Embryonic facial prominence (tissue), 1 donor: ENCODE measurements around the gene ARHGAP44.
A peak's percentile ranks its signal among the peaks of the same experiment; 100 is the strongest.

Source experiments
- DNase-seq: peaks from one replicate; pipeline ENCODE4 v3.0.0-alpha.2; 2016; ENCODE audit errors: extremely low spot score

ARHGAP44 gene

DNA sequence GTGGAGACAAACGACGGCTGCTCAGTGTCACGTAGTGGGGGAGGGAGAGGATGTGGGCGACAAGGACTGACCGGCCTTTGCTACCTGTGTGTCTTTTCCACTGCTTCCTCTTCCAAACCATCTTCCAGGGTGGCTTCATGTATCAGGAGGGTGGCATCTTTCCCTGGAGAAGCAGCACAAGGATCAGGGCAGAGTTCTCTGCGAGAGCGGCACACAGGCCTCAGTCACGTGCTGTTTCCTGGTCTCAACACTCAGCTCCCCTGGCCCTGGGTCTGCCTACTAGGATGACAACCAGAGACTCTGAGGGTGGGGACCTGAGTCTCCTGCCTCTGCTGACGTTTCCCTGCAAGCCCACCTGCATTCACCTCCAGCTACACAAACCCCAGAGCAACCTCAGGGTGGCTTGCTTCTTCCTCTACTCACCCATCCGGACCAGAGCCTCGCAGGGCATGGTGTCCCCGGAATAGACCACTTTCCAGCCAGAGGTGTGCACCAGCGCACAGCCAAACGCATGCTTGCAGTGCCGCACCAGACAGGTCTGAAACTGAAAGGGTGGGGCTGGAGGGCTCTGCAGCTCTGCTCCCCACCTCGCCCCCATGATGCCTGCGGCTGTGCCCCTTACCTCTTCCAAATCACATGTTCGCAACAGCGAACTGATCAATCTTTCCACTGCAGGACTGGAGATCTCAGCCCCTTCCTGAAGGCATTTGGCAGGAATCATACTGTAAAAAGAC lies 205.2 kb downstream of the ARHGAP44 start:
- DNase-seq: no peak

DNA sequence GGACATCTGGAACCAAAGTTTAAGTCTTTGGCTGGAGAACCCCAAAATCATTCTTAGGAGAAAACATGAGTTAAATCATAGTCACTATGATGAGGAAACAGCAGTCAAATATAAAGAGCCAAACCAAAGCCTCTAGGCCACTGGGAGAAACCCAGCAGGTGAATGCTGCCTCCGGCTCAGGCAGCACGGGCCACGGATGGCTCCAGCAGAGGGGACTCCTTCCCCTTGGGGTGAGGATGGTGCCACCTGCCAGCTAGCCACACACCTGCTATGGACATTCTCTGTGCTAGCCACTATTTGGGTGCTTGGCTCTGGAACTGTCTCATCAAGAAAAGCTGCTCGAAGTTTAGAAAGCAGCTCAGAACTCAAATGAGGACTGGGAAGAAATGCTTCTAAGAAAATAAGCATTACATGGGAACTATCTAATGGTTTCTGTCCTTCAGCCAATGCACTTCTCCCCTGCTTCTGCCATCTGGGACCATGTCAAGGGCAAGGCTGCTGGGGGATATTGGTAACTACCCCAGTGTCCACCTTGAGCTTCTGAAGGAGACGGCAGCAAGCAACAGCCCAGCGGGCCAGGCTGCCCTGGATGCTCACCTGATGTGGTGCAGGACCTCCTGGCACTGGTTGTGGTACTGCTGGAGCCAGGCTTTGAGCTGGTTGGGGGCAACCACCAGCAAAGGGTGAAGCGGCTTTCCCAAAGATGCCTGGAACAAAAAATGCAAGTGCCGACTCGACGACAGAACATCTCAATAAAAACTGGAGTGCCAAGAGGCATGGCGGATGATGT lies 206.0 kb downstream of the ARHGAP44 start:
- no peak for DNase-seq

DNA sequence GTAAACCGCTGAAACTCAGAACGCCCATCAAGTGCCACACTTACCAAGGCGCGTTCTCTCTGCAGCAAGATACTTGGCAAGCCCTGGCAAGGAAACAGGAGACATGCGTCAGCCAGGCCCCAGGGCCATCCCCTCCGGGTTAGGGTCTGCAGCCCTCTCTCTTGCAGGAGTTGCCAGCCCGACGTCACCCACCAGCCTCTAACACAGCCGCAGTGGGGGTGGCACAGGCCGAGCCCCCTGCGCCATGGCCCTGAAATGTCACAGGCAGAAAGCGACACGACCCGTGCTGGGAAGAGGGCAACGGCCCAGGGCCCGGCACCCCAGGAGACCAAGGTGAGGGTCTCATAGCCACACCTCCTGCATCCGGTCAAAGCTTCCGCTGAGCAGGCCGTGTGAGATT lies 206.6 kb downstream of the ARHGAP44 start:
- no peak for DNase-seq

DNA sequence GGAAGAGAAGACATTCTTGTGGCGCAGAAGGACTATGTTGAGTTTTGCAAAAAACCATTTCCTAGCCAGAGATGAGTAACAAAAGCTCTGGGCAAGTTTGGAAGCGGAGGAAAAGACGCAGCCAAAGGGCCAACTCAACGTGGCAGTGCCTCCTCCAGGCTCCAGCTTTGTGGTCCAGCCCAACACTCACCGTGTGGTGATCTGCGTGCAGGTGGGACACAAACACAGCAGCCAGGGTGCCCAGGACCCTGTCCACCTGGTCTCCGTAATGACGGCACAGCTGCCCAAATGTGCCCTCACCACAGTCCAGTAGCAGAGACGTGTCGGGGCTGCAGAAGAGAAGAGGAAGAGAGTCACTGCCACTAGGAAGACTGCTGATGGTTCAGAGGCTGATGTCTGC lies 207.1 kb downstream of the ARHGAP44 start:
- DNase-seq: no peak

DNA sequence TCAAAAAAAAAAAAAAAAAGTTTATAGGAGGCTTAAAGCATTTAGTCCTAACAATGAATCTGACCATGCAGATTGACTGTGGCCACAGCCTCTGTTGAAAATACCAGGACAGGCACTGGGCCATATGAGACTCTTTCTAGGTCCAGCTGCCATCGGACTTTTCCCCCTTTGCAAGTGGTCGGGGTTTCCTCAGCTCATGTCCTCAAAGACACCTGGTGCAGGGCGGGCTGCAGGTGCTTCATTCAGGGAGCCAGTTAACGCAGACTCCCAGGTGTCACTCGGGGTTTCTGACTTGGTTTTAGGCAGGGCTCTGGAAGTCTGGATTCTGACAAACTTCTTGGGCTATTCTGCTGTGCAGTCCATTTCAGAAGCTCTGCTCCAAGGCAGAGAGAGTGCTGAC lies 207.6 kb downstream of the ARHGAP44 start:
- no peak for DNase-seq

DNA sequence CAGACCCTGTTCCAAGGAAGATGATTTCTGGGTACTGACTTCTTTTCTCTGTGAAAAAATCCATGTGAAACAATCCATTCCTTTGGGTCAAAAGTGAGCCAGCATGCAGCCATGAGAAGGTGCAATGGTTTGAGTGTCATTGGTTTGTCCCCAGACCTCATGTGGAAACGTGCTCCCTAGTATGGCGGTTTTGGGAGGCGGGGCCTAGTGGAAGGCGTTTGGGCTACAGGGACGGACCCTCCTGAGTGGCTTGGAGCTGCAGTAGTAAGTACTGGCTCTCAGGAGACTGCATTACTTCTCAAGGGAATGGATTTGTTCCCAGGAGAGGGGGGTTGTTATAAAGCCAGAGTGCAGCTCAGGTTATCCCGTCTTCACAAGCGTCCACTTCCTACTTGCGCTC lies 209.2 kb downstream of the ARHGAP44 start:
- DNase-seq: no peak

DNA sequence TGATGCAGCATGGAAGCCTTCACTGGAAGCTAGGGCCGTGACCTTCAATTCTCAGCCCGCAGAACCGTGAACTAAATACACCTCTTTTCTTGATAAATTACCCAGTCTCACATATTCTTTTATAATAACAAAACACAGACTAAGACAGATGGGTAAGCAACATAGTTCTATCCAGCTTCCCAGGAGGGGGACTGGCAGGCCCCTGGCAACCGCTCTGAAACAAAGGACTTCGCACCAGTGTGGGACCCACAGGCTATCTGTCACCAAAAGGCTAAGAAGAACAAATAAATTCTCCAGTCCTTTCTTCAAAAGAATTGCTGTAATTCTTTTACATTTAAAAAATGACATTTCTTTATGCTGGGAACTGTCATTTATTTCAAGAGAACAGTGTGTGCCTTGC lies 209.6 kb downstream of the ARHGAP44 start:
- DNase-seq: no peak

DNA sequence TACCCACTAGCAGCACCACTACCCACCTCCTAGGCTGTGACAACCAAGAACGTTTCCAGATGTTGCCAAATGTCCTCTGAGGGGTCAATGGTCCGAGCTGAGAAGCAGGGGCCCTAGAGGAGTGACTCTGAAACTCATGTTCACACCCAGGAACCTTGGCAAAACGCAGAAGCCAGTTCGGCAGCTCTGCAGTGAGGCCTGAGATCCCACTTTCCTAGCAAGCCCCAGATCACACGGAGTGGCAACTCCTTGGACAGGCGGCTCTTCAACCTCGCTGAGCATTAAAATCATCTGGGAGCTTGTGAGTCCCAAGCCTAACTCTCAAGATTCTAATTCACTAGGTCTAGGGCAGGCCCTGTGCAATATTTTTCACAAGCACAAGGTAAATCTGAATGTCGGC lies 211.3 kb downstream of the ARHGAP44 start:
- no peak for DNase-seq

DNA sequence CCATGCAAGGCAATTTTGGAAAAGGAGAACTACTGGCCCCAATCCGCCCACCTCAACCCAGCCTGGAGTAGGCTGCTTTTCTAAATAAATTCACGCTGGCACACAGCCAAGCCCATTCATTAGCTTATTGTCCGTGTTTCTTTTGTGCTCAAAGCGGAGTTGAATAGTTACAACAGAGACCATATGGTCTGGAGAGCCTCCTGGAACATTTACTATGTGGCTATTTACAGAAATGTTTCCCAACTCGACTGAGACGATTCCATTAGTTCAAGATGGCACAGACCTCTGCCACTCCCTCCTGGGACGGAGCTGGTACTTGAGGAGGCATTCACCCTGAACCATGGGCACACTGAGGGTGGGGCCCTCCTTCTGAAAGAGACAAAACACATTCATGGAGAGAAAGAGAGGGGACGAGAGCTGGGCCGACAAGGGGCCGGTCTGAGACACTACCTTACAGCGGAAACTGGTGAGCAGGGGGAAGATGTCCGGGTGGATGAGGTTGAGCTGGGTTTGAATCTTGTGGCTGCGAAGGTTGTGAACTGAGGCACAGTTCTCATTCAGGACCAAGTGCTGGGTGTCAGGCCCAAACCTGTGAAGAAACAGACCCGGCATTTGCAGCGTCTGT lies 212.8 kb downstream of the ARHGAP44 start:
- DNase-seq: no peak

DNA sequence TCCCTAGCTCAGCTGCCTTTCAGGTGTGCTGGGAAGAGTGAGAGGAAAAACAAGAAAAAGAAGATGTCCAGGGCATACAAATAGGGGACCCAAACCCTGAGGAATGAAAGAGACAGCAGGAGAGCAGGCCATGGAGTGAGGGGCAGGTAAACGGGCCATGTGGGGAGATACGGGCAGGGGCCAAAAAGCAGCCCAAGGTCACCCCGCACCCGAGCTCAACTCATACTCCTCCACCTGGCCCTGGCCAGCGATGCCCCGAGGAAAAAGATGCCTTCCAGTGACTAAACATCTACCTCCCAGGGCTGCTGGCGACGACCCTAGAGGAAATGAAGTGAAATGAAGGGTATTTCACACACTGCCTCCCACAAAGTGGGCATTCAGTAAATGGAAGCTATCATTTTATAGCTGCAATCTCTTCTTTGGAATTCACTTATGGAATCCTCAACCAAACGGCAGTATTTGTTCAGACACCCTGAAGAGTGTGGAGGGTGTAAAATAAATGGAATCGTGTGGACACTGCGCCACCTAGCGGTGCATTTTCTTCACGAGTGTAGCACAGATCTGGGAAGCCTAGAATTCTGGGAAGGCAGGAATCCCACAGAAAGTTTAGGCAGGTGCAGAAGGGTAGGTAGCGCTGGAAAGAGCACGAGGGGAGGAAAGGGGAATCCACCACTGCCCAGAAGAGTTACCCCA lies 213.6 kb downstream of the ARHGAP44 start:
- peak; percentile 39 for DNase-seq

DNA sequence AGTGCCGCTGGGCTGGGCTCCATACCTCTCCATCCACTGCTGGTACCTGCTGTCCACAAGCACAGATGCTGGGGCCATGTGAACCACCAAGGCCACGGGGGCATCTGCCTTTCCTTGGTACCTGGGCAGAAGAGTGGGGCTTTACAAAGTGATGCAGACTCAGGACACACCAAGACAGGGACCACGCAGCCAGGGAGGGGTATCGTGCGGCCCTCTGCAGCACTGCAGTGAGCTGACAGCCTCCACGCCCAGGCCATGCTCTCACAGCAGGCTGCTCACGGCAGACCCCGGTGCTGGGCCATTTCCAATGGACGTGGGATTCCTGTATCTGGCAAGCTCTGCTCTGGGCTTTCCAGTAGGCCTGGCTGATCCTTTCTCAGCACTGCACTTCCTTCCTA lies 214.2 kb downstream of the ARHGAP44 start:
- no peak for DNase-seq

DNA sequence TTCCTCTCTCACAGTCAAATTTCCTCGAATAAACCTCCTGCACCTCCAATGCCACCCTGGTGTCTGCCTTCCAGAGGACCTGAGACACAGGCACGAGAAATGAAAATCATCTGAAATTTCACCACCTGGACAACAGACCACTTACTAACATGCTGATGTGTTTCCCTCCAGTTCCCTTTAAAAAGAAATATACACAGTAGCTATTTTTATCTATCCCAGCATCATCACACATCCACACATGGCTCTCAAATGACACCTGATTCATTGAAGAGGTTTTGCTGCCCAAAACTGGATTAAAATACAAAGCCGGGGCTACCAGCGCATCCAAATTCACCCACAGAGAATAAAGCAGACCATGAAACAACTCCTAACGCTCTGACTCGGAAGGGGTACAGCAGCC lies 214.6 kb downstream of the ARHGAP44 start:
- DNase-seq: no peak

DNA sequence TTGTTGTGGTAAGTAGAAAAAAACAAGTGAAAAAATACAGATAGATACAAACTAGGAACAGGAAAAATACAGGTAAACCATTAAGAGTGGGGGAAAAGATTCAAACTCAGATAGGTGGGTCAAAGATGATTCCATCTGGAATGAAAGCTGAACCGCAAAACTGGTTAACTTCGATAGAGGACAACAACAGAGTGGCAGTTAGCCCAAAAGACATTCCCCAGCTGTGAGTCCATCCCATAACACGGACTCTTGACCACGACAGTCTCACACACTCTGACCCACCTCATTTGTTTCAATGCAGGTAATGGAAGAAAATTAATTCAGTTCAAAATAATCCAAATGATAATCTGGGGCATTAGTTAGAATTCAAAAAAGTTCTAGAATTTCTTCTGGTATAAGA lies 215.0 kb downstream of the ARHGAP44 start:
- DNase-seq: no peak

DNA sequence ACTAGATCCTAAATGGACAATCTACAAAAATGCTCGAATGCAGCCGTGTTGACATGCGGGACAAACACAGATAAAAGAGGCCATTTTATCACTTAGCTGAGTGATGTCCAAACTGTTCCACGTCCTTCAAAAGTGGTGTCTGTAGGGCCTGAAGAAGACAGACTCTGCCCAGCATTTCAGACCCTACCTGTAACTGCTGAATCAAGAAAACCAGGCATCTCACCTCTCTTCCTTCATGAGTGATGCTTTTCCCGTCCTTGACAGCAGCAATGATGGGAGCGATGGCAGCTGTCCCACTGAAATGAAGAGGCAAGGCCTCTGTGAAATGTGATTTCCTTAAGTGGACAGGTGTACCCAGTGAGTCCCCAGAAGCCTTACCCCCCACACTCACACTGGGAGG lies 216.2 kb downstream of the ARHGAP44 start:
- no peak for DNase-seq

DNA sequence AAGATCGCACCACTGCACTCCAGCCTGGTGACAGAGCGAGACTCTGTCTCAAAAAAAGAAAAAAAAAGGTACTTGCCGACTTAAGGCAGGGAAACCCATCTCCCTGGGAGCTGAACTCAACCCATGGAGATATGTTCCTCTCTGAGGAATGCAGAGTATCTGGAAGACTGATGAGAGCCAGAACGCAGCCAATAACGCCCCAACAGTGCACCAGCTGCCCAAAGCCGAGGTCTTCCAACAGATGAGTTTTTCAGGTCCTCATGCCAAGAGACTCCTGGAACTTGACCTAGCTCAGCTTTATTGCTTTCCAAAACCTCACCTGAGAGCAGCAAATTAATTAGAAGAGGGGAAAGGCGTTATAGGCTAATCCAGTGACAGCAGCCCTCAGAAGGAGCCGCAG lies 219.2 kb downstream of the ARHGAP44 start:
- DNase-seq: no peak

DNA sequence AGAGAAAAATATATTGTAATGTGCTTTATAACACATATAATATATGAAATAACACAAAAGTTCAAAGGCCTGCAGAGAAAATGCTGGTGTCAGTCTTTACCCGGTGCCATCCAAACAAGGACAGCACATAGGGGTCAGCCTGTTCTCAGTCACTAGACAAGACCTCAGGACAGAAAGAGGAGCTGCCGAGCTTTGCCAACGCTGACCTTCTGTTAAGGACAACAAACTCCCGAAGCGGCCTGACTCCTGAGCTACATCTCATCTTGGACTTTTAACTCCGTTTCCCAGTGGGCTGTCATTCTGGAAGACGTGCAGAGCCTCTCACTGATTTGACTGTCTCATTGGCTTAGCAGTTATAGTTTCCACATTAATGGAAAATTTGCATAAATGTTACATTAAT lies 221.7 kb downstream of the ARHGAP44 start:
- DNase-seq: no peak

DNA sequence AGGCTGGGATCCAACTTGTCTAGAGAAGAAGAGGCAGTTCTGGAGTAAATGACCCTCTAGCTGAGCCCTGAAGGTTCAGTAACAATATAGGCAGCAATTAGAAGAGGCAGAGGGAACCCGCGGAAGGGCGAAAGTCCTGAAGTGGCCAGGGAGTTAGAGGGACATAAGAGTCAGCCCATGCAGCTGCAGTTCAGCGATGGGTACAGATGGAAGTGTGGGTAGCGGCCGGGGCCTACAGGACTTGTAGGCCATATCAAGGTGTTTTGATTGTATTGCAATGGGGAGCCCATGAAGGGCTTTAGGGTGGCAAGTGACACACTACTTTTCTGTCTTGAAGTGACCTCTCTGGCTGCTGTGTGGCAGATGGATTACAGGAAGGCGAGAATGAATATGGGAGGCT lies 225.5 kb downstream of the ARHGAP44 start:
- no peak for DNase-seq

DNA sequence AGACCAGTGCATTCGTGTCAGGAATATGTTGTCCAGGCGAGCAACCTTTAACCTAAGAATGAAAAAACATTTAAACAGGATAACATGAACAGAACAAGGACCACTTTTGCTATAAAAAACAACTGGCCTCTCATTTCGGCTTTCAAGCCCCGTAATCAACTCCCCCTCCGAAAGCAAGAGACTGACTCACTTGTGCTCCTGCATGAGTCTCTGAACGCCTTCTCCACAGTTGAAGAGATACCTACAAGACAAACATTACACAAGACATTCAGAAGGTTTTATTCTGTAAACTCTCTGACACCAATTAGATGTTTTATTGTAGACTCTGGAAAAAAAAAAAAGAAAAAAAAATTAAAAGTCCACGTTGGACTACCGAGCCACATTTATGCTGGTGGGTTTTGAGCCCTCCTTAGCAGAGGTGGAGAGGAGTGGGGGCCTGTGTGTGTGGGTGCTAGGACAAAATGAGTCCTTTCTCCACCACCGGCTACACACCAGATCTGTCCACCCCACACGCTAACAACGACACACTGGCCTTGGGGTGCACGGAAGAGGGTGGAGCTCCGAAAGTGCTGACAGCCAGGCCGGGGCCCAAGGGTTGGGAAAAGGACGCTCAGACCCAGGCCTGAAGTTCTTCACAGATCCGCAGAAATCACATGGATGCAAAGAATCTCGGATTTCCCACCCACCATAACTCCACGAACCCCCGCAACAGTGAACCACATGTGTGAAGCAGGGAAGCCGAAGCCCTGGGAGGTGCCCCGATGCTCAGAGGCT lies 227.8 kb downstream of the ARHGAP44 start:
- DNase-seq: no peak

DNA sequence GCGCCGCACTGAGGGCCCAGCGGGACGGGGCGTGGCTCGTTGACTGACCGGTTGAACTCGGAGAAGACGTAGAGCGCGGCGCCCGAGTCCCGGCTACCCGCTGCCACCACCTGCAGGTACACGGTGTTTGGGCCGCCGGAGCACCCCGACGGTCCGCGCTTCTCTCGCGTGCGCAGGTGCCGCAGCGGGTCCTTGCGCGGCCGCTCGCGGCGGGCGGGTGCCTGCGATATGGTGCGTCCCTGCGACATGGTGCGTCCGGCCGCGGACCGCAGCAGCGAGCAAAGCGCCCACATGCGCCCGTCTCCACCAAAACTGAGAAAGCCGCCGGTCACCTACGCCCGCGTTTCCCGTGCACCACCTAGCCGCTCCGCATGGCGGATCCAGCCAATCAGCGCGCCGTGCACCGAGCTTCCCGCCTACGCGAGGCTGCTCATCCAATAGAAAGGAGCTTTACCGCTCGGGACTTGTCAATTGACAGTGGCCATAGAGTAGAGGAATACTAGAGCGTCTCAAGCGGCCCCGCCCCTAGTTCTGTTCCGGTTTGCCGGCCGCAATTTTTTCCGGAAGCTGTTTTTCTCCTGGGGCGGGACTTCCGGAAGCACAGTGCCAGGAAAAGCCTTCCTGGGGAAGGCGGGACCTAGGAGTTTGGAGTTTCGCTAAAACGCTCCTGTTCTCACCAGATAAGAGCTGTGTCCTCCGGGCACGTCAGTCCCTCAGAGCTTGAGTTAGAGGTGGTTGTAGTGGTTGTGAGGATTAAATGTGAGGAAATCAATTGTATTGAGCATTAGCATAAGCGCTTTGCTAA lies 228.6 kb downstream of the ARHGAP44 start, which contains the start of gene ELAC2:
Gene ELAC2 (minus strand): TSS at position 373 of the 805 bp plus-strand sequence. CDS start 80 bp downstream, at position 293.
- peak; percentile 98 for DNase-seq

DNA sequence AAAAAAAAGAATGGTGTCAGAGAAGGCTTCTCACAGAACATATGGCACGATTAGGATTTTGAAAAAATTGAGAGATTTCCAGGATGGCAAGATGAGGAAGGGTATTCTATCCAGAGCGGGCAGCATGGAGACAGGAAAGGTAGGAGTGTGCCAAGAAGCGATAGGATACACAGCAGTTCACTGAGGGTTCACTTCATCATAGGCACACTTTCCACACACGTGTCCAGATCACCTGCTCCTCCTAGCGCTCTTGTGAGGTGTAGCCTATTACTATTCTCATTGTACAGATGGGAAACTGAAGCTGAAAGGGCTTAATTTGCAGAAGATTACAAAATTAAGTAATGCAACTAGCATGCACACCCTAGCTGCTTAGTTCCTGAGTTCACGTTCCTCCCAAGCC lies 234.7 kb downstream of the ARHGAP44 start:
- DNase-seq: no peak
